H1 (cell line): ENCODE measurements around the gene RNF208. TPM values are rescaled to one million over a fixed set of nuclear protein-coding genes. Genes with fewer than 3 reads are reported as not detected.

Experiments used
- BACH1 ChIP-seq: IDR thresholded peaks from 2 replicates; pipeline ENCODE4 v1.6.1; 2012; ENCODE audit warnings: low read length, improper control_type of control experiment
- CEBPB ChIP-seq: IDR thresholded peaks from 2 replicates; pipeline ENCODE4 v1.6.1; 2012; ENCODE audit warnings: low read depth, low read length
- CHD2 ChIP-seq: IDR thresholded peaks from 2 replicates; pipeline ENCODE4 v1.6.1; 2012; ENCODE audit warnings: low read length, improper control_type of control experiment
- RFX5 ChIP-seq: IDR thresholded peaks from 2 replicates; pipeline ENCODE4 v1.6.1; 2011; ENCODE audit warnings: low read depth, low read length, improper control_type of control experiment, borderline replicate concordance
- SIX5 ChIP-seq: IDR thresholded peaks from 2 replicates; pipeline ENCODE4 v1.6.1; 2011; ENCODE audit warnings: mild to moderate bottlenecking, low read depth, low read length
- TAF1 ChIP-seq: IDR thresholded peaks from 2 replicates; pipeline ENCODE4 v1.6.1; 2011; ENCODE audit warnings: mild to moderate bottlenecking, low read depth, low read length
- TEAD4 ChIP-seq: IDR thresholded peaks from 2 replicates; pipeline ENCODE4 v1.6.1; 2012; ENCODE audit warnings: low read depth, low read length, inconsistent platforms, mixed read lengths
- polyA plus RNA-seq, 7 experiments: library from polyadenylated mRNA; depleted of rRNA in 3 of 7; stranded (reverse) in 5 of 7; unstranded in 2 of 7; fragments of >200 nt in 5 of 7; fragments of 200-250 nt in 2 of 7; gene quantifications; 1 replicate in 5 of 7; 2 replicates in 1 of 7; 4 replicates in 1 of 7; pipeline versions ENCODE4 v1.2.1 to v1.2.3, GENCODE V29; 2011 to 2013; ENCODE audit warnings: missing spikeins in 2 of 7, mixed read lengths in 2 of 7
- total RNA-seq: library from RNA; stranded (reverse); fragmentation: NEBNext Ultra II Directional; extraction: Animal tissue kit (Norgen Biotek cat#: 25700); gene quantifications from 2 replicates; pipeline ENCODE4 v1.2.1, GENCODE V29; 2021
- TF ChIP-seq, protein P1 (sequence below), 3 experiments: IDR thresholded peaks; 1 replicate in 2 of 3; 2 replicates in 1 of 3; pipeline versions ENCODE4 v1.5.1 to v1.6.1; 2011; ENCODE audit warnings: low read length in 3 of 3, mild to moderate bottlenecking in 3 of 3, inconsistent platforms in 2 of 3, low read depth in 1 of 3, moderate library complexity in 1 of 3; ENCODE audit not compliant: insufficient read depth in 1 of 3; ENCODE audit errors: control extremely low read depth in 1 of 3

The RNF208 gene
- total and polyA plus RNA-seq, 2 of the 8 experiments (the other 6 are each of a cell fraction or from before 2014, with no cell fraction given), result 2.7 to 7.7 TPM

DNA sequence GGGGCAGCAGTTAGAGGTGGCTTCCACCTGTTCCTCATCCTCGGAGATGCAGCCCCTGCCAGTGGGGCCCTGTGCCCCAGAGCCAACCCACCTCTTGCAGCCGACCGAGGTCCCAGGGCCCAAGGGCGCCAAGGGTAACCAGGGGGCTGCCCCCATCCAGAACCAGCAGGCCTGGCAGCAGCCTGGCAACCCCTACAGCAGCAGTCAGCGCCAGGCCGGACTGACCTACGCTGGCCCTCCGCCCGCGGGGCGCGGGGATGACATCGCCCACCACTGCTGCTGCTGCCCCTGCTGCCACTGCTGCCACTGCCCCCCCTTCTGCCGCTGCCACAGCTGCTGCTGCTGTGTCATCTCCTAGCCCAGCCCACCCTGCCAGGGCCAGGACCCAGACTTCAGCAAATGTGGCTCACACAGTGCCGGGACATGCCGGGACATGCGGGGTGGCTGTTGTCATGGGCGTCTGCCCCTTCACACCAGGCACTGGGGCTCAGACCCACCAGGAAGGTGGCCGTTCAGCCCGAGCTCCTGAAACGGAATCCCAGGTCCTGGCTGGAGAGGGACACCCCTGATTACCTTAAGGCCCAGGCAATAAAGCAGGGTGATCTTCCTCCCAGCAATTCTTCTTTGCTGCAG lies 3.8 kb upstream of the RNF208 start (continued):
- TF ChIP-seq, protein P1, sequence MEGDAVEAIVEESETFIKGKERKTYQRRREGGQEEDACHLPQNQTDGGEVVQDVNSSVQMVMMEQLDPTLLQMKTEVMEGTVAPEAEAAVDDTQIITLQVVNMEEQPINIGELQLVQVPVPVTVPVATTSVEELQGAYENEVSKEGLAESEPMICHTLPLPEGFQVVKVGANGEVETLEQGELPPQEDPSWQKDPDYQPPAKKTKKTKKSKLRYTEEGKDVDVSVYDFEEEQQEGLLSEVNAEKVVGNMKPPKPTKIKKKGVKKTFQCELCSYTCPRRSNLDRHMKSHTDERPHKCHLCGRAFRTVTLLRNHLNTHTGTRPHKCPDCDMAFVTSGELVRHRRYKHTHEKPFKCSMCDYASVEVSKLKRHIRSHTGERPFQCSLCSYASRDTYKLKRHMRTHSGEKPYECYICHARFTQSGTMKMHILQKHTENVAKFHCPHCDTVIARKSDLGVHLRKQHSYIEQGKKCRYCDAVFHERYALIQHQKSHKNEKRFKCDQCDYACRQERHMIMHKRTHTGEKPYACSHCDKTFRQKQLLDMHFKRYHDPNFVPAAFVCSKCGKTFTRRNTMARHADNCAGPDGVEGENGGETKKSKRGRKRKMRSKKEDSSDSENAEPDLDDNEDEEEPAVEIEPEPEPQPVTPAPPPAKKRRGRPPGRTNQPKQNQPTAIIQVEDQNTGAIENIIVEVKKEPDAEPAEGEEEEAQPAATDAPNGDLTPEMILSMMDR (IDR thresholded peaks at IDR 0.05; ENCODE audit: control extremely low read depth in 1 of 3, insufficient read depth in 1 of 3, low read depth in 1 of 3, low read length in 3 of 3), result no peak
- TF ChIP-seq TEAD4 (no peak), CHD2 (no peak), TAF1 (no peak), BACH1 (no peak), CEBPB (no peak), SIX5 (no peak), RFX5 (no peak)
